Loucy (cell line): Measurements from ENCODE around the gene PERP.

Source experiments
- CTCF ChIP-seq: fragments of 200-600 bp; sonication (generic); conservative IDR thresholded peaks from 2 replicates; pipeline ENCODE4 v1.5.1; 2014; ENCODE audit warnings: mild to moderate bottlenecking, antibody characterized with exemption, low read length
- EZH2phosphoT487 ChIP-seq: fragments of 200-600 bp; IDR thresholded peaks from 2 replicates; pipeline ENCODE4 v1.6.1; 2018; ENCODE audit warnings: antibody characterized with exemption, mild to moderate bottlenecking, moderate library complexity, borderline replicate concordance

GRCh38 chr6:138099832-138100231, 7.4 kb downstream of the PERP start:
- TF ChIP-seq CTCF (no peak), EZH2phosphoT487 (no peak)
